ENCODE data around the gene DLGAP4. TPM values are rescaled to one million over a fixed set of nuclear protein-coding genes. Genes with fewer than 3 reads are reported as not detected.

The DLGAP4 gene
- total and polyA plus RNA-seq, 2 donors = 7.7 to 28.2 TPM

GRCh38 chr20:36454698-36455427 lies 148.7 kb downstream of the DLGAP4 start:
- Histone ChIP-seq H3K36me3 (ENCODE audit: control insufficient read depth in 2 of 2, insufficient read depth in 2 of 2, low read length in 1 of 2) (no peaks in the 10 kb centered on the region), H3K27ac (ENCODE audit: low read depth in 1 of 2, low read length in 1 of 2) (no peak overlapping the region)

DNA sequence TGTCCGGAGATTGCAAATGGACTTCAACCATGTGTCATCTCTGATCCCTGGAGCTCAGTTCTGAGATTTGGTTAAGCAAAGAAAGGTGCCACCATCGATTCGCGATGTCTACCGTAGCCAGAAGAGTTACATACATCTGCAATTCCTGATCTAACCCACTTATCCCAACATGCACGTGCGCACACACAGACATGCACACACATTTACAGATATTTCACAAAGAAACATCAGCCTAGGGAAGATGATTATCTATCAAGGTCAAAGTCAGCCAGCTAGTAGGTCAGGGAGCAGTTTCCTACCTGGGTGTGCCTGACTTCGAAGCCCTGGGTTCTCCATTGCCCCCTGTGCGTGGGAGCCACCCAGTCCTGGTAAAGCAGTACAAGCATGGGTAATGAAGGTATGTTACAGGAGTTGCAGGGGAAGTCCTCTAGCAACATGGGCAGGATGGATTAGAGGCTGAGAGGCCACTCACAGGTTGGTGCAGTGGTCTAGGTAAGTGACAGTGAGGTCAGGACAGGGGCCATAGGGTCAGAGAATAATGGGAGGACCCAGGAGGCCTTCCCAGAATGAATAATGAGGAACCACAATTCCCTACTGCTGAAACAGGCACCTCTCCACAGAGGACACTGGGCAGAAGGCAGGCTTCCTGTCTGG lies 150.0 kb downstream of the DLGAP4 start:
- peaks cover 4 to 8% of the 10 kb centered on the region in 2 donors for H3K4me1 ChIP-seq (ENCODE audit: control insufficient read depth in 2 of 2, insufficient read depth in 2 of 2, low read length in 2 of 2)
- no peaks in the 10 kb centered on the region for H3K36me3 ChIP-seq (ENCODE audit: control insufficient read depth in 2 of 2, insufficient read depth in 2 of 2, low read length in 1 of 2)
- WGBS = 91% methylated on average over 9 of the region's 9 CpGs
- H3K27ac ChIP-seq (ENCODE audit: low read depth in 1 of 2, low read length in 1 of 2) = no peak overlapping the region
- no peaks in the 10 kb centered on the region for H3K9me3 ChIP-seq (ENCODE audit: control insufficient read depth in 2 of 2, insufficient read depth in 1 of 2, low read length in 1 of 2)
- peaks cover 0 to 8% of the 10 kb centered on the region in 2 donors for H3K27me3 ChIP-seq (ENCODE audit: control insufficient read depth in 2 of 2, insufficient read depth in 1 of 2, low read length in 1 of 2)
- H3K4me3 ChIP-seq (ENCODE audit: low read length in 2 of 2) = no peak overlapping the region
- DNase-seq (ENCODE audit: low read depth in 6 of 9, low spot score in 9 of 9) = no peak

More at GRCh38 chr20:36454698-36455427, 148.7 kb downstream of the DLGAP4 start:
- WGBS = 77% methylated on average over 9 of the region's 9 CpGs
- Histone ChIP-seq H3K27me3 (ENCODE audit: control insufficient read depth in 2 of 2, insufficient read depth in 1 of 2, low read length in 1 of 2) (peaks cover 0 to 8% of the 10 kb centered on the region in 2 donors), H3K4me3 (ENCODE audit: low read length in 2 of 2) (no peak overlapping the region), H3K9me3 (ENCODE audit: control insufficient read depth in 2 of 2, insufficient read depth in 1 of 2, low read length in 1 of 2) (no peaks in the 10 kb centered on the region), H3K4me1 (ENCODE audit: control insufficient read depth in 2 of 2, insufficient read depth in 2 of 2, low read length in 2 of 2) (no peaks in the 10 kb centered on the region)
- DNase-seq (ENCODE audit: low read depth in 6 of 9, low spot score in 9 of 9) = no peak

- WGBS = 13% methylated on average over 95 of the region's 96 CpGs
- Histone ChIP-seq H3K4me3 (ENCODE audit: low read length in 2 of 2) (peak overlapping the region; percentile 58 to 62), H3K27ac (ENCODE audit: low read depth in 1 of 2, low read length in 1 of 2) (peak overlapping the region; percentile 86 to 96), H3K27me3 (ENCODE audit: control insufficient read depth in 2 of 2, insufficient read depth in 1 of 2, low read length in 1 of 2) (peaks cover 0 to 8% of the 10 kb centered on the region in 2 donors), H3K4me1 (ENCODE audit: control insufficient read depth in 2 of 2, insufficient read depth in 2 of 2, low read length in 2 of 2) (peaks cover 8 to 40% of the 10 kb centered on the region in 2 donors), H3K9me3 (ENCODE audit: control insufficient read depth in 2 of 2, insufficient read depth in 1 of 2, low read length in 1 of 2) (no peaks in the 10 kb centered on the region), H3K36me3 (ENCODE audit: control insufficient read depth in 2 of 2, insufficient read depth in 2 of 2, low read length in 1 of 2) (no peaks in the 10 kb centered on the region)
- peak; percentile 47 to 93 (median 85) for DNase-seq (ENCODE audit: low read depth in 6 of 9, low spot score in 9 of 9)
Observed at GRCh38 chr20:36460648-36461599, 154.8 kb downstream of the DLGAP4 start.

DNA sequence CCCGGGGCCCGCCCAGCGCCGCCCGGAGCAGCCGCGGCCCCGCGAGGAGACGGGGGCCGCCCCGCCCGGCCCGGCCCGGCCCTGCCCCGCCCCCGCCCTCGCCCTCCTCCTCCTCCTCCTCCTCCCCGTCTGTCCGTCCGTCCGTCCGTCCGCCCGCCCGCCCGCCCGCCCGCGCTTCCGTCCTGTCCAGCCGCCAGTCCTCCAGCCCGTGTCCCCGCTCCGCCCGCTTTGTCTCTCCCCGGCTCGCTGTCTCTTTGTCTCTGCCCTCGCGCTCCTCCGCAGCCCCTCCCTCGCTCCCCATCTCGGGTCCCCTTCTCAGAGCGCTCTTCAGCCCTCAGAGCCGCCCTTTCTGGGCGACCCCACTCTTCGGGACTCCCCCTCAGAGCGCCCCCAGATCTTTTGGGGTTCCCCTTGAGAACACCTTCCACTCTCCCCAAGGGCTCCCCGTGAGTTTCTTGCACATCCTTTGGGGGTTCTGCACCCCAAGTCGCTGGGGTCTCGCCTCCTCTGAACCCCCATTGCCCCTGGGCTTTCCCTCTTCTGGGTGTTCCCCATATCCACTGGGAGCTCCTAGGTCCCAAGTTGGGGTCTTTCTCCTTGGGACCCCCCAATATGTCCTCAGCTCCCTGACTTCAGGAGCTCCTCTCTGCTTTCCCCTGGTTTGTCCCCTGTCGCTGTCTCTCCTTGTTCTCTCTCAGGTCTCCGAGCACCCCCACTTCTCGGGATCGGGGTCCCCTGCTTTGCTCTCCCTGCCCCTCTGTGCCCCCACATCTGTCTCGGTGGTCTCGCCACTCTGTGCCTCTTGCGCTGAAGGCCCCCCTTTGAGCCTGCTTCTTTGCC lies 155.7 kb downstream of the DLGAP4 start:
- peaks cover 8 to 41% of the 10 kb centered on the region in 2 donors for H3K4me1 ChIP-seq (ENCODE audit: control insufficient read depth in 2 of 2, insufficient read depth in 2 of 2, low read length in 2 of 2)
- H3K27me3 ChIP-seq (ENCODE audit: control insufficient read depth in 2 of 2, insufficient read depth in 1 of 2, low read length in 1 of 2) = peaks cover 0 to 8% of the 10 kb centered on the region in 2 donors
- WGBS = 2% methylated on average over 56 of the region's 58 CpGs
- H3K36me3 ChIP-seq (ENCODE audit: control insufficient read depth in 2 of 2, insufficient read depth in 2 of 2, low read length in 1 of 2) = no peaks in the 10 kb centered on the region
- peak overlapping the region; percentile 47 to 55 for H3K27ac ChIP-seq (ENCODE audit: low read depth in 1 of 2, low read length in 1 of 2)
- peak overlapping the region; percentile 62 to 66 for H3K4me3 ChIP-seq (ENCODE audit: low read length in 2 of 2)
- DNase-seq (ENCODE audit: low read depth in 6 of 9, low spot score in 9 of 9) = peak in 2 of 9 donors; percentile 33 to 53
- no peaks in the 10 kb centered on the region for H3K9me3 ChIP-seq (ENCODE audit: control insufficient read depth in 2 of 2, insufficient read depth in 1 of 2, low read length in 1 of 2)

DNA sequence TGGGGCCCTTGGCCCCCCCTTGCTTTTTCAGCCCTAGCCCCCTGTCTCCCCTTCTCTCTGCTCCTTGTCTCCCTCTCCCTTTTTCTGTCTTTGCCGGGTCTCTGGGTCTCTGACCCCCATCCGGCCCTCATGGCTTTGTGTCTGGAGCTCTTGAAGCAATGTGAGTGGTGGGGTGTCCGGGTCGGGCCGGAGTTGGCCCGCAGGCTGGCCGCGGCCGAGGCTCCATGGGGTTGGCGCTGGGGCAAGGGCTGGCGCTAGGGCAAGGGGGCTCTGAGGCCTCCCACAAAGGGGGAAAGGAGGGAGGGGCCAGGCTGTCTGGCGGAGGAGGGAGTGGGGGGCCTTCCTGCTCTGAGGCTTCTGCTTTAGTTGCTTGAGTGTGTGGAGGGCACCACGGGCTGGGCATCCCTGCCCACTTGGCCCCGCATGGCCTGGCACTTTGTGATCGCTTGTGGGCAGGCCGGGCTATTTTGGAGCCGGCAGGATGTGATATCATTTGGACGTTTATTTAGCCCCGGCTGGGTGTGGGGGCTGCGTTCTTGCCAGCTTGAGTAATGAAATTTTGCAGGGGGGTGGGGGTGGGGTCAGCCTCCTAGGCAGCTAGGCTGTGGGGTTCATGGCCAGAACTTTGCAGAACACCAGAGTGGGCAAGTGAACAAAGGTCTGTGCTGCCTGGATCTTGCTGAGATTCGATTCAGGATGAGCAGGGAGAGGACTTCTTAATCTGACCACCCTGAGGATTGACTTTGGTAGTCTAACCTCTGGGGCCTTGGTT lies 156.5 kb downstream of the DLGAP4 start:
- Histone ChIP-seq H3K9me3 (ENCODE audit: control insufficient read depth in 2 of 2, insufficient read depth in 1 of 2, low read length in 1 of 2) (no peaks in the 10 kb centered on the region), H3K36me3 (ENCODE audit: control insufficient read depth in 2 of 2, insufficient read depth in 2 of 2, low read length in 1 of 2) (no peaks in the 10 kb centered on the region), H3K4me1 (ENCODE audit: control insufficient read depth in 2 of 2, insufficient read depth in 2 of 2, low read length in 2 of 2) (peaks cover 16 to 49% of the 10 kb centered on the region in 2 donors), H3K4me3 (ENCODE audit: low read length in 2 of 2) (peak overlapping the region; percentile 62 to 66), H3K27ac (ENCODE audit: low read depth in 1 of 2, low read length in 1 of 2) (peak overlapping the region; percentile 5 to 67), H3K27me3 (ENCODE audit: control insufficient read depth in 2 of 2, insufficient read depth in 1 of 2, low read length in 1 of 2) (peaks cover 0 to 8% of the 10 kb centered on the region in 2 donors)
- WGBS = 8% methylated on average over 21 of the region's 21 CpGs
- peak in 1 of 9 donors; percentile 52 for DNase-seq (ENCODE audit: low read depth in 6 of 9, low spot score in 9 of 9)

DNA sequence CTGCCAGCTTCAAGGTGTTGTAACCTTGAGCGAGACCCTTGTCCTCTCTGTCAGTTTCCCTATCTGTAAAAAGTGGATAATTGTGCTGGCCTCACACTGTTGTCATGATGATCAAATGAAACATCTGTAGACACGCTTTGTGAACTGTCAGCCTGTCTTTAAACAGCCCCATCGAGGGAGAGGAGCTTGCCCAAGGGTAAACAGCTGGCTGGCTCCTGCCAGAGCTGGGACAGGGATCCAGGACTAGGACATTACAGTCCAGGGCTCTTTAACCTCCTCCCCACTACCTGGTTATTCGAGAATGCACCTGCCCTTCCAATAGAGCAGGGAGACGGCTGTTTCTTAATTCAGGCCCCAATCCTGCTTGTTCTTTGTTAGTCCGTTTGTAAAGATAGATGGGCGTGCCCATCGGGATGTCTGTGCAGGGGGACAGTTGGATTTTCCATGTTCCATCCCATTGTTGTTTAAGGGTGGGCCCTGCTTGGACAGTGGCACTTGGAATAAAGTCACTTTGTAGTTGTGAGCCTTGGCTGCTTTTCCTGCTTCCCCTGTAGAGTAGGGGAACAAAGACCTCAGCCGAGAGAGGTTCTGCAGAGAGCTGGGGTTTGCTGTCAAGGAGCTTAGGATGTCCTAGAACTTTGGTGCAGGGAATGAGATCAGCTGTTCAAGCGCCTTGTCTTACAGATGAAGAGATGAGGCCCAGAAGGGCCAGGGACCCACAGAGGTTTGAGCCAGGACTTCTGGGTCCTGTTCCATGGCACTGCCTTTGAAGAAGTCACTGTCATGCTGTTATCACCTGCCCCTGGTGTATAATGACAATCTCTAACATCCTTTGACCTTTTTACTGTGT lies 157.3 kb downstream of the DLGAP4 start:
- 84% methylated on average over 10 of the region's 10 CpGs for WGBS
- H3K9me3 ChIP-seq (ENCODE audit: control insufficient read depth in 2 of 2, insufficient read depth in 1 of 2, low read length in 1 of 2) = no peaks in the 10 kb centered on the region
- no peak for DNase-seq (ENCODE audit: low read depth in 6 of 9, low spot score in 9 of 9)
- peaks cover 0 to 8% of the 10 kb centered on the region in 2 donors for H3K27me3 ChIP-seq (ENCODE audit: control insufficient read depth in 2 of 2, insufficient read depth in 1 of 2, low read length in 1 of 2)
- peaks cover 22 to 57% of the 10 kb centered on the region in 2 donors for H3K4me1 ChIP-seq (ENCODE audit: control insufficient read depth in 2 of 2, insufficient read depth in 2 of 2, low read length in 2 of 2)
- peak overlapping the region in 1 of 2 donors; percentile 36 for H3K27ac ChIP-seq (ENCODE audit: low read depth in 1 of 2, low read length in 1 of 2)
- peak overlapping the region in 1 of 2 donors; percentile 6 for H3K4me3 ChIP-seq (ENCODE audit: low read length in 2 of 2)
- H3K36me3 ChIP-seq (ENCODE audit: control insufficient read depth in 2 of 2, insufficient read depth in 2 of 2, low read length in 1 of 2) = no peaks in the 10 kb centered on the region

Measured in thymus (tissue), 11 donors.